ENCODE results near the gene CCDC148.

- TF ChIP-seq CTCF (IDR thresholded peaks at IDR 0.05; ENCODE audit: low read depth, low read length) (no peak), EZH2phosphoT487 (IDR thresholded peaks at IDR 0.05; ENCODE audit: low read depth) (no peak)
Observed at GRCh38 chr2:158243392-158243791, 213.2 kb downstream of the CCDC148 start.
